Right lung (tissue), 5 donors: ENCODE results near the gene MICAL2. TPM values are rescaled to one million over a fixed set of nuclear protein-coding genes. Genes with fewer than 3 reads are reported as not detected.

Experiments used
- DNase-seq, 2 donors: peaks; one replicate each; pipeline ENCODE4 v3.0.0-alpha.2; 2013
- polyA plus RNA-seq, 5 donors: library from polyadenylated mRNA; unstranded; fragments of 120-200 nt; gene quantifications; one replicate each; pipeline versions ENCODE4 v1.2.1 to v1.2.3, GENCODE V29; 2013; ENCODE audit warnings: inconsistent platforms in 1 of 5, low replicate concordance in 1 of 5; ENCODE audit not compliant: insufficient read length in 5 of 5, insufficient read depth in 1 of 5

The MICAL2 gene
- polyA plus RNA-seq, 5 donors = 46.5 to 120 (median 63.1) TPM

DNA sequence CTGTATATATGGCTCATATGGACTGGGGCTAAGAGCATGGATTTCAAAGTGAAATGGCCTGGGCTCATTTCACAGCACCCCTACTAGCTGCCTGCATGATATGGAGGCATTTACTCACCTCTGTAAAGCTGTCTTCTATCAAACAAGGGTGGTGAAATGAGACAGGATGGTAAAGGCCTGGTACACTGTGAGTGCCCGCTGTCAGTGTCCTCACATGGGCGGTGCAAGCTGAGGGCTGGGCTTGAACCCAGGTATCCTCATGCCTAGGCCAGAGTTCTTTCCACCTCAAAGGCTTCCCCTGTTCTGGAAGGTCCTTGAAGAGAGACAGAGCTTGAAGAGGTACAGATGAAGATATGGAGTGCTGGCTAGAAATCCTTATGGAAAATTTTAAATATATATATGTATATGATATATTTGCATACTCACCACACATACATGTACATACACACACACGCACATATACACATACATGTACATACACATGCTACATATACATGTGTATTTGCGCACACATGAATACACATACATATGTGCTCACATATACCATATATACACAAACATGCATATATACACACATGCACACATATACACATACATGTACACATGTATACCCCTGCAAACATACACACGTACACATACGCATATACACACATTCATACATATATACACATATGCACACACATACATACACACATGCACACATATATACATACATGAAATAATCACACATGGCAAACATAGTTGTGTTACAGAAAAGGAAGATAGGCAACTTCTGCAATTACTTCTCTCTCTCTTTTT is 44.7 kb downstream of the MICAL2 start:
- DNase-seq = no peak

DNA sequence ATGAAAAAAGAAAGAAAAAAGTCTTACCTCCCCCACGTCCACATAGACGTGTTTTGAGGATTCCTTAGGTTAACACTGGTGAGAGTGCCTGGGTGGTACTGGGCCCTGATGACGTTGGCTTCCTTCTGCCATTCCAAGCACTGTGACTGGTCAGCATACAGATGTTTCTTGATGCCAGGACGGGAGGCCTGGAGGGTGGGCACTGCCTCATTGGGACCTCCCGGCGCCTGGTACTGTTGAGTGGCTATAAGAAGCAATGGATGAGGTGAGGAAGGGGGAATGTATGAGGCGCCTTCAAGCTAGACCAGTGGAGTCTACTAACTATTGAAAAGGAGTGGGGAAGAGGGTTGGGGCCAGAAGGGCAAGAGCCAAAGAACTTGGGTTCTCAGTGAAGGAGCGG is 45.3 kb downstream of the MICAL2 start:
- no peak for DNase-seq

DNA sequence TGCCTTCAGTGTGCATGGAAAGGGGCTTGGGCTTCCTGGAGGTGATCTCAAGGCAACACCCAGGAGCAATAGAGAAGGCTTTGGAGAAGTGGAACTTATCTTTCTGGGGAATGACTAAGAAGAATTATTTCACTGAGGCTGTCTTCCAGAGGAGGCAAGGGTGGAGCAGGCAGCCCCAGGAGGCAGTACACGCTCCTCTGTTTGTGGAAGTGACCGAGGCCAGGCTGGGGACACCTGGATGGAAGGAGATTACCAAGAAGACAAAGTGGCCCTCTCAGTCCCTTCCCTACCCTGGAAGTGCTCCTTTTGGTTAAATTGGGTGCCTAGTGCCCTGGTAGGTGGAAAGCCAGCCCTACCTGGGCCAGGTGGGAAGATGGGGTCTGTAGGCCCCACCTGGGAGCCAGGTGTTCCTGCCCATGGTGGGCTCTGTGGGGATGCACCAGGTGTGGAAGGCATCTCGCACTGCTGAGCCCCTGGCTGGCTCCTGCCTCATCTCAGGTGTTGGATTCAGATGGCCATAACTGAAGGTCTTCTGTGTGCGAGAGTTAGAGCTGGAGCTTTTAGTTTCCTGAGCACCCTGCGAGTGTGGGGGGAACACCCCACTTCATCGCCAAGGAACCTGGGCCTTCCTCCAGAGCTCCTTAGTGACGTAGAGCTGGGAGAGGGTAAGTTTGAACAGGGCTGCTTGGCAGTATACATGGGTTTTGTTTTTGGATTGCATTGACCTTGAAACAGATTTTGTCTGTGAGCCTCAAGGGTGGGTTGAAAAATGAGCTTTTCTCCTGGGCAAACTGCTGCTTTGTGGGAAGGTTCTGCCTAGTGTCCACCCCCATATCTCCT is 46.1 kb downstream of the MICAL2 start:
- no peak for DNase-seq

DNA sequence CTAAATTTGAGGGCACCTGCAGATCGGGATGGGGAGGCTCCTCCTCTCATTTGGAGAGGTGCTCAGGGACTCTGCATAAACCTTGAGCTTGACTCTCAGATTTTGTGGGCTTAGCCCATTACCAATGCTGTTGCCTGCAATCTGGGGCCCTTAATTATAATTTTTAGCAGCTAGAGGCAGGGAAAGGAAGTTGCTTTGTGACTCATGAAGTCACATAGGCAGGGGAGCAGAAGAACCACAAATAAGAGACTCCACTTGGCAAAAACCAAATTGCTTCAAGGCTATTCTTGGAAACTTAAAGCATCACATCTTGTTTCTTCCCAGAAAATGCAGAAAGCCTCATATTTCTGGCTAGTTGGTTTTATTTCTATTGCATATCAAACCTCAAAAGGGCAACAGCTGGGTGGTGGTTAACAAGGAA is 46.9 kb downstream of the MICAL2 start:
- DNase-seq = no peak

DNA sequence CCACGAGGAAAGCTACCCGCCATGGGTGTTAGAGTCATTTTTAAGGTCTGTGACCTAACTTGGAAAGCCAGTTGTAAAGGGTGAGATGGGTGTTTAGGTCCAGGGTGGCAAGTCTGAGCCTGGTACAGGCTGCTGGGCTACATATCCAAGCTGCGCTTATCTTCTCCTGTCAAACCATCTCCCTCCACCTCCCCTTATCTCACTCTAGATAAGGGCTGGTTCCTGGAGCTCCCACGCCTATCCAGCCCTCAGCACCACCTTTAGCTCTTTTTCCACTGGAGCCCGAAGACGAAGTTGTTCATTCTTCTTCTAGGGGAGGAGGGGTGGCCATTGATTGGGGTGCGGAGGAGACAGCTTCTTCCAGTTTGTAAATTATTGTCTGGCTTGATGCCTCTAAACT is 48.5 kb downstream of the MICAL2 start:
- no peak for DNase-seq

DNA sequence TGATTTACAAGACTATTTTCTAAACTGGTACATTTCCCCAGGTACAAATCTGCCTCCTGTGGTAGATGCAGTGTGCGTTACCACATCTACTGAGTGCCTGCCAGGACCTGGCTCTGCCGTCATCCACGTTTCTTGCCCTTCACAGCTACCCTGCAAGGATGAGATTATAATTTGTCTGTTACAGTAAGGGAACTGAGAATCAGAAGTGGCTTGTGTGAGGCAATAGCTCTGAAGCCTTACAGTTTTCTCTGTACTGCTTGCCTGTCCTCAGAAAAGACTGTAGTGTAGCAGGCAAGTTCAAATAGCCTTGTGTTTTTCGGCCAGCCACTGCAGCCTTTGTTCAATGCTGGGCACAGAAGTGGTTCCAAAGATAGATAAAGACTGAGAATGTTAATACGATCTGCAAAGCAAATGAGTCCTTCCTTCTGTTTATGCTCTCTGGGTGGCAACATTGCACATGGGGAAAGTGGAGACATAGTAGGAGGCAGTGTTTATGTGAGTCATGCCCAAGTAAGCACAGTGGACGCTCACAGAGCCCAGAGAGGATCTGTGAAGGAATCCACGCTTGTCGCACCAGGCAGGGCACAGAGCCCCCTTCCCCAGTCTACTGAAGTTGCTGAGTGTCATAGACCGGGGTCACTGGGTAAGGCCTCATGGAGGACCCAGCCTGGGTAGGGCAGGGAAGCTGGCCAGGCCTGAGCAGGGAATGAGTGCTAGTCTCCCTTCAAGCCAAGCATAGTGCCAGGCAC is 49.1 kb downstream of the MICAL2 start:
- no peak for DNase-seq

DNA sequence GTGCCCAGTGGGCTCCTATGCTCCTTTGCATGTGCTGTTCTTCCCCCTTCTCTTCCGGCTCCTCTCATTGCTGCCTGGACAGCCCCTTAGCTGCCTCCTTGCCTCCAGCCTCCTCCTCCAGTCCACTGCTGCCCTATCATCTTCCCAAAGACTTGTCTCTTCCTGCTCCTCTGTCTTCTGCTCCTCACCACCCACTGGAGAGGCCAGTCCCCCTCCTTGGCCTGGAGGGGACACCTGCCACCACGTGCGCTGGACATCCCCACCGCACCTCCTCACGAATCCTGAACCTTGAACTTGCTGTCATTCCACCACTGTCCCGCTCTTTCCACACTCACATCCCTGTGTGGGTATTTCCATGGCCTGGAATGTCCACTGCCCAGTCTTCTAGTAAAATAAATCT is 49.8 kb downstream of the MICAL2 start:
- DNase-seq = no peak

DNA sequence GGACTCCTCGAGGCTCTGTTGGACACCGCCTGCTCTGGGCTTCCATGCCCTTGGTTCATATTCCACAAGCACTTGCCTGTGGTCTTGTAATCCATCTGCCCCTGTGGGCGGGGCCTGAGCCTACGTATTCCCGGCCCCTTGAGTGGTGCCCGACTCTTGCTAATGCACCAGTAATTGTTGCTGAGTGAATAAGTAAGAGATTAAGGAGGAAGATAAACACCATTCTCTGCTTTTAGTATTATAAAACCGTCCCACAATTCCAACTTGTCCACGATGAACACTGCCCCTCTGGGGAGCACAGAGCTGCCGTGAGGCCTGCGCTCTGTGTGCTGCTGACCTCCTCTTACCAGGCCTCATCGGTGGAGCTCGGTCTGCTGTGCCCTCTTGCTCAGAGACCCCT is 50.3 kb downstream of the MICAL2 start:
- no peak for DNase-seq

DNA sequence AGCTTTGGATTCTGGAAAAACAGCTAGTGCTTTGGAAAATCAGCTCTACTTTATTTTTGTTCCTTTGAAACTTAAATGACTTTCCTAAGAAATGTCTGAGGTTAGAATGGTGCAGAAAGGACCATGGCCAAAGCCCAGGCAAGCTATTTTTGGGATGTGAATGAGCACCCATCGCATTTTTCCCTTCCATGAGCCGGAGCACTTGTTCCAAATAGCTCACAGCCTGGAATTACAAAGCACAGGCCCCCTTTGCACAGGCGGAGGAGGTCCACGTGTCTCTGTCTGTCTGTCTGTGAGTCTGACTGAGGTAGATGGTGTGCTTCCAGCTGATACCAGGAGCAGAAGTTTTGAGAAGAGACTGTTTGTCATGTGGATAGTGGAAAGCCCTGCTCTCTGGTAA is 50.7 kb downstream of the MICAL2 start:
- no peak for DNase-seq

DNA sequence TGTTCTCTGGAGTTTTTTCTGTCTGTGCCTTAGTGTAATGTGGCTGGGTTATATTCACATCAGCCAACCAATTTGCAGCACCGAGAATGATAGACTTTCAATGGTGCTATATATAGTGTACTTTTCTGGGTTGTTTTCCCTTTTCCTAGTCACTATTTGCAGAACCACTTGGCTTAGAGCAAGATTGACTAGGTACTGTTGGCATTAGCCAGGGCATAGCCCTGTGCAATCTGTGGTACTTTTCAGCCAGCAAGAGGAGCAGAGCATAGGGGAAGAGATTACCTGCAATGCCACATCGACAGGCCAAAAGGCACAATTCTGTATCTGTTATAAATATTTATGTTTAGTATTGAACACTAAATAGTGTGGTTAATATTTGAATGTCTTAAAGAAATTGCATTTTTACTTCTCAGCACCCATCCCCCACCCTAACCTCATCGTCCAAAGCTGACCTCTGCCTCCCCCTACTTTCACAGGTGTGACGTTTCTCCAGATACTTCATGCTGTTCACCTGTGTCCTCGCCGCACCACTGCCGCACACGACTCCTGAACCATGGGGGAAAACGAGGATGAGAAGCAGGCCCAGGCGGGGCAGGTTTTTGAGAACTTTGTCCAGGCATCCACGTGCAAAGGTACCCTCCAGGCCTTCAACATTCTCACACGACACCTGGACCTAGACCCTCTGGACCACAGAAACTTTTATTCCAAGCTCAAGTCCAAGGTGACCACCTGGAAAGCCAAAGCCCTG is 51.4 kb downstream of the MICAL2 start:
- DNase-seq = no peak

DNA sequence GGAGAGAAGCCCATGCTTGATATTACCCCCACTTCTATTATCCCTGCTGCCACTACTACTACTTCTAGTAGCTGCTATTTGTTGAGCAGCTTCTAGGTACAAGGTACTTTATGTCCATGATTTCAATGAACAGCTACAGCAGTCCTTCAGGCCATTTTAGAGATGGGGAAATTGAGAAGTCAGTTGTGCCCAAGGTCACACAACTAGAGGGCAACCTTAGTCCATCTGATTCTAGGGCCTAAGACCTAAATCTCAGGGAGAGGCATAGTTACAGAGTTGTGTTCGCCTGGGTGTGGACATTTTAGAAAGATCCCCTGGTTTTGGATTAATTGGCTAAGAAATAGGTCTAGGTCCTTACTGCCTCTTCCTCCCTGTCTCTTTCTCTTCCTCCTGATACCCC is 52.3 kb downstream of the MICAL2 start:
- no peak for DNase-seq

DNA sequence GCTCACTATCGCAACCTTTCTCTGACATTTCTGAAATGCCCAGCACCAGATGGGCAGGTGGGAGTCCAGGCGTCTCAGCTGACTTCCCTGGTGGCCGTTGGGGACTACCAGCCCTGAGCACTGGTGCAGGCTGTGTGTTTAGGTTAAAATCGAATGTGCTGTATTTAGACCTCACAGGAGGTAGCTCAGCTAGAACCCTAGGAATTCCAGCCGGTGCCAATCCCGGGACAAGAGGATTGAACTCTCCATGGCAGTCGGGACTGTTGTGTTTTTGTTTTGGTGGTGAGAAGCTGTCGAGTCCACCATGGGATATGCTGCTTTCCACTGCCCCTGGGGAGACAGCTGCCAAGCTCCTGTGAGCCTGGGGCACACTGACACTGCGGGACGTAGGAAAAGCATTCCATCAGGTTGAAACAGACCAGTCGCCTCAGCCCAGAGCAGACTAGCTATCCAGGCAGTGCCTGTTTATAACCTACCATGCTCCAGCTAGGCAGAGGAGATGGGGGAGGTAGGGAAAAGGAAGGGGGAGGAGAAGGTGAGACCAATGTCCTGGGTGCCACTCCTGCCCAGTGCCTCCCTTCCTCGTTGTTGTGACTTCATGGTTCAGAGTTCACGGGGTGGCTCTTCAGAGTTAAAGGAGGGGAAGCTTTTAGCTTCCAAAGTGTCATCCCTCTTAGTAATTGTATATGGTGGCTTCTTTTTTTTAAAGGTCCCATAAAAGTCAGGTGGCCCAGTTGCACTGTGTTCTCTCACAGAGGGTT is 53.0 kb downstream of the MICAL2 start:
- no peak for DNase-seq

DNA sequence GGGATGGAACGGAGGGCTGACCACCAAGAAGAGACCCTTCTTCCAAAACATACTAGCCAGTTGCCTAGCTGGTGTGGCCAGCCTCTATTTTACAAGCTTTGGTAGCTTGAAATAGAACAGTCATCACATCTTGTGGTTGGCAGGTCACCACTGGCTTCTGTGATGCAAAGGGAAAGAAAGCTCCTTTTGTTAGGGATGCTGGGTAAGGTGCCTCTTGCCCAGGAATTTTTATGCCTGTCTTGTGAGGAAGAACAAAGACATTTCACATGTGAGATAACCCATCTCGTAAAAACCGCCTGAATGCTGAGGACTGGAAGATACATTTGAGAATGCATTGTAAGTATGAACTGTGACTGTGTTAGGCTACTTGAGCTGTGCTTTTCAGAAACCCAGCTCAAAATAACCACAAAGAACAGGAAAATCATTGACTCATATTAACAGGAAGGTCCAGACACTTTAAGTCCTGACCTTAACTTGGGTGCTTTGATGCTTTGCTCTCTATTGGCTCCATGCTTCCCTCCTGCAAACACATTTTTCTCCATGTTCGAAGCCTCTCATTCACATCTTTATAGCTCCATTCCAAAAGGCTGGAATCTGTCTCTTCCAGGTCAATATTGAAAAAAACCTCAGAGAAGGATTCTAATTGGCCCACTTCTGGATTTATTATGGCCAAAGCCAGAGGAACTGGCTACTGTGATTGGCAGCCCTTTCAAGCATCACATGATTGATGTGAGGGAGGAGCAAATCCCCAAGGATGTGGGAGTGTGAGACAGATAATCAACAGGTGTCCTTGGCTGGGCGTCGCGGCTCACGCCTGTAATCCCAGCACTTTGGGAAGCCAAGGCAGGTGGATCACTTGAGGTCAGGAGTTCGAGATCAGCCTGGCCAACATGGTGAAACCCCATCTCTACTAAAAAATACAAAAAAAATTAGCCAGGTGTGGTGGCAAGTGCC is 53.9 kb downstream of the MICAL2 start:
- no peak for DNase-seq

DNA sequence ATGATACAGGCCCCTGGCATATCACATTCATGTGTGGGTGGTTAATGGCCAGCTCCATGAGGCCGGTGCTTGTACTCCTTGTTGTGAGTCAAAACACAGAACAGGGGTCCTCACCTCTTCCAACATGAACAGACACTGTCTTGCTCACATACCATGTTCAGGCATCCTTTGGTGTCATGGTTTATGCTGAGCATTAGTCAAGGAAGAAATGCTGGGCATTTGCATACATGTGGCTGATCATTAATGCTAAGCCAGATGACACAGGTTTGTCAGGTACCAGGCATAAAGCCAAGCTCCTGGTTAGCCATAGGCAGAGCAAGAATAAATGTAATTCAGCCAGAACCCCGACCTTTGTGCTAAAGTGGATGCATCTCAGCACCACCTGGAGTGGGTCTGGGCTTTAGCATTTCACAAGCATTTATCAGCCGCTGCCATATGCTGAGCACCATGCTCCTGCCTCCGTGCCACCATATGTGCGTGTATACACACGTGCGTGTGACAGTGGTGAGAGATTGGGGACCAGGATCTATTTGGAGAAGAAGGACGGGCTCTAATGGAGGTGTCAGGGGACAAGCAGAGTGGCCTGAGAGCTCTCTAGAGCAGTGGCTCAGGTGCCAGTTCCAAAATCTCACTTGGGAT is 55.0 kb downstream of the MICAL2 start:
- DNase-seq = no peak

DNA sequence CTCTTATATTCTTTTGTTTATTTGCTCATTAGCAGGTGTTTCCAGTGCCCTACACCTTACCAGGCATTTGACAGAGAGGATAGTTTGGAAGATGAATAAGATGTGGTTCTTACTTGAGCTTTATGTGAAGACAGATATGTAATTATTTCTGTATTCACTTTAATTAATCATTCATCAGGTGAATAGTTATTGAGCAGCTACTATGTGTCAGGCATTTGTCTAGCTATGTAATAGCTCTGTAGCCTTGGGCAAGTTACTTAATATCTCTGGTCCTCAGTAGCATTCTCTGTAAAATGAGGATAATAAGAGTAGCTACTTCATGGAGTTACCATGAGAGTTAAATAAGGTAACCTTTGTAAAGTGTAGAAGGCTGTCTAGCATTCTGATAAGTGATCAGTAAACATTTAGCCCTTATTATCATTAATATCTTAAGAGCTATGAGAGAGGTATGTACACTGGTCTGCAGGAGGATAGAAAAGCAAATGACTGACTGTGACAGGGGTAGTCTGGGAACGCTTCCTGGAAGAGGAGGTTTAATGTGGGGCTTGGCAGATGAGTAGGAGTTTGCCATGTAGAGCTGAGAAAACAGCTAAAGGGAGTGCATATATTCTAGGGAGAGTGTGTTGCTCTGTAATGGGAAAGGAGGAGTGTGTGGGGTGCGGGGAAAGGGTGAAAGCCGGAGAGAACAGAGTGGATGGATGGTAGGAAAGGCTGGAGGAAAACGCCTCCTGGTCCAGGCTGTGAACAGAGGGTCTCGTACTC is 56.1 kb downstream of the MICAL2 start:
- no peak for DNase-seq

DNA sequence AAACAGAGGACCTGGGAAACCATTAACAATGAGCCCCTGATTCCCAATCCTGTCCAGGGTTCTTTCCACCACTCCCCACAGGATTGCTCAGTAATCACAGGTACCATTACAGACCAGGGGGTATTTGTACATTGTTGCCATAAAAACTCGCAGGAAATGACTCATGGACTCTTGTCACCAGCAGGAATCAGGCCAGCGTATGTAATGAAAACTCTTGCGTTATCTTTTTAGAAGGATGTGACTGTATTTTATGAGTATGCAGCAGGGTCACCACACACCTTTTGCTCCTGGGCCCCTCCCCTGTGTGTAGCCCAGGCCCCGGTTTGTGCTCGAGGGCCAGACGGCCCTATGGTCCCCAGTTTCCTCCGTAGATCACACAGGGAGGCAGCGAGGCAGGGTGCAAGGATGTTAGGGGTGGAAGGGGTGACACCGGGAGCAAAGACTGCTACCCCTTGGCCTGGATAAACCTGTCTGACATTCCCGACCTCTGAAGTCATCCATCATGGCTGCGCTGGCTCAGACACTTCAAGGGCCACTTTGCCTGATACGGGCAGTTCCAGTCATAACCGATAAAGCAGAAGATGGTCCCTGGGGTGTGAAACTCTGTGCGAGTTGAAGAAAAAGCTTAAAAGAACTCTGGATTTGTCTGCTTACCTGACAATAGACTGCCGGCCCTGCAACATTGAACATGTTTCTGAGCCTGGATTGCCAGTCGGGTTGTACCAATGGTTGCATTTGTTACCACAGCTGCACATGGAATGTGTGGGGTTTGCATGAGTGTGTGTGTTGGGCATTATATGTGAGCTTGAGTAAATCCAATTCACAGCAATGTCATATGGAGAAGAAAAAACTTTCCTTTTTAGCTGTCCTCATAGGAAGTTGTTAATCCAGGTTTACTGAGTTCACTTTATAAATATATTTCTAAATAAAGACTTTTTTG is 56.9 kb downstream of the MICAL2 start:
- DNase-seq = peak in 1 of 2 donors; percentile 32

DNA sequence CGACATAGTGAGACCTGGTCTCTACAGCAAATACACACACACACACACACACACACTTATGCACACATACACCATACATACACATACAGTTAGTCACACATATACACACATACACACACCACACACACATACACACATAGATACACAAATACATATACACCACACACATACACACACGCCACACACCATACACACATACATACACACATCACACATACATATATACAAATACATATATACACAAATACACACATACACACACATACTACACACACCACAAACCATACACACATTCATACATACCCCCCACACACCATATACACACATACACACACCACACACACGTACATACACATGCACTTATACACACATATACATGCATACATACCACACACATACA is 57.7 kb downstream of the MICAL2 start:
- DNase-seq = no peak
